GDM1 (cell line): ENCODE measurements around the gene COL6A2.
"Not testable (repeated sequence)": the region's sequence is repeated elsewhere in the genome, so short reads cannot be mapped to it uniquely, and the experiment has no call there.

Experiments used
- DNase-seq: peaks from one replicate; lab custom pipeline; 2025; lab: John Stamatoyannopoulos, UW

Gene COL6A2

GRCh38 chr21:46094401-46095082 lies 3.4 kb upstream of the COL6A2 start:
- DNase-seq, result no peak

GRCh38 chr21:46095083-46095719 lies 2.7 kb upstream of the COL6A2 start:
- DNase-seq, result no peak

DNA sequence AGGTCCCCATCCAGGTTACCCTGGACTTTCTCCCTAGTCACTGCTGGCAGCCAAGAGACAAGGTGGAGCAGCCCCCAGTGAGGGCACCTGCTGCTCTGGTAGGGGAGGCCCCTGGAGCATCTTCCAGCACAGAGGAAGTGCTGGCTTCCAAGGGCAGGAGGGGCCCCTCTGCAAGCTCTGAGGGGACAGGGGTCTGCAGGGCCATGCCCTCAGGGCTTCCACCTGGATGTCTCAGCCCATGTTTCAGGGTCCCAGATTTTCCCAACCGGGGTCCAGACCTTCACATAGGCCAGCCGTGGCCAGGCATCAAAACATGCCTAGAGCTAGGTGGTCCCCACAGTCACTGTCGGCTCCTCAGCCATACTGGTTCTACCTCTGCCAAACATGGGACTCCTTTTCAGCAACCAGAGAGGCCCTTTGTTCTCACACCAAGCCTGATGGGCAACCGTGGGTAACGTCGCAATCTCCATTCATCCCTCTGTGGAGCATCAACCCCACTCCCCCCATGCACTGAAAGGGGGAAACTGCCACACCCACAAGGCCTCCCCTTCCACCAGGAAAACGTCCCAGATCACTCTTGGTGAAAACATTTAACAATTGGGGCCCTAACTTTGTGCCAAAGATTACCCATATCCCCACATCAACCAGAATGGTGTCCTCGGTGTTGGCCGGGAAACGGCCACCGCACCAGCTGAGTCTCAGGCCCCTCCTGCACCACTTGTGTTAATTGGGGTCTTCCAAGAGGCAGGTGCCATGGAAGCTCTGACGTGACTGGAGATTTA lies 1.9 kb upstream of the COL6A2 start:
- no peak for DNase-seq

DNA sequence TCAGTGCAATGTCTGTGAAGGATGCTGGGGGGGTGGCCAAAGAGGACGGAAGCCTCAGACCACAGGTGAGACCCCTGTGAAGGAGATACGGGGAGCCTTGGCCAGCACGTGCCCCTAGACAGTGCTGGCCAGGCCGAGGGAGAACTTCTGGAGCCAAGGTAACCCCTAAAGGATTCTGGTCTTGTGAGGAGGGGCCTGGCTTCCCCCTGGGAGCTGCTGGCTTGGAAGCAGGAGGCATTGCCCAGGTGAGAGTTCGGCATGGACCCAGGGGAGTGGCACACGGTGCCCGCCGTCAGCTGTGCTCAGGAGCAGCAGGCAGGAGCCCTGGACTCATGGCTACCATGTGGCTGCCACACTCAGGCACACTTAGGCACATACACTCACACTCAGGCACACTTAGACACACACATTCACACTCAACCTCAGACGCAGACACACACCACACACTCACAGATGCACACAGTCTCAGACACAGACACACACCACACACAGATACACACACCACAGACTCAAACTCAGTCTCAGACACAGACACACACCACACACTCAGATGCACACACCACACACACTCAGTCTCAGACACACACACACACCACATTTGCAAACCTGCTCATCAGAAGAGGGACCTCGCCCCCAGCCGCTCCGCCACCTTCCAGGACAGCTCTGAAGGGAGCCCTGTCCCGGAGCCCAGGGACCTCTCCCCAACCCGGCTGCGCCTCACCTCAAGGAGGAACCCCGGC lies 1.1 kb upstream of the COL6A2 start:
- DNase-seq, result no peak

GRCh38 chr21:46098303-46099141 lies 610 bp downstream of the COL6A2 start:
- DNase-seq, result no peak

GRCh38 chr21:46099476-46099875 lies 1.6 kb downstream of the COL6A2 start:
- no peak for DNase-seq

- no peak for DNase-seq
These were observed 2.1 kb downstream of the COL6A2 start for GRCh38 chr21:46100020-46100419.

- no peak for DNase-seq
These were observed 2.5 kb downstream of the COL6A2 start for GRCh38 chr21:46100426-46100825.

GRCh38 chr21:46100906-46101305 lies 3.0 kb downstream of the COL6A2 start:
- no peak for DNase-seq

- DNase-seq, result no peak
These were observed 6.2 kb downstream of the COL6A2 start for GRCh38 chr21:46104104-46104503.

GRCh38 chr21:46107376-46107775 lies 9.5 kb downstream of the COL6A2 start:
- not testable (repeated sequence) for DNase-seq

- DNase-seq, result no peak
These were observed 11.0 kb downstream of the COL6A2 start for GRCh38 chr21:46108827-46109312.

GRCh38 chr21:46109313-46110221 lies 11.7 kb downstream of the COL6A2 start:
- DNase-seq, result no peak

DNA sequence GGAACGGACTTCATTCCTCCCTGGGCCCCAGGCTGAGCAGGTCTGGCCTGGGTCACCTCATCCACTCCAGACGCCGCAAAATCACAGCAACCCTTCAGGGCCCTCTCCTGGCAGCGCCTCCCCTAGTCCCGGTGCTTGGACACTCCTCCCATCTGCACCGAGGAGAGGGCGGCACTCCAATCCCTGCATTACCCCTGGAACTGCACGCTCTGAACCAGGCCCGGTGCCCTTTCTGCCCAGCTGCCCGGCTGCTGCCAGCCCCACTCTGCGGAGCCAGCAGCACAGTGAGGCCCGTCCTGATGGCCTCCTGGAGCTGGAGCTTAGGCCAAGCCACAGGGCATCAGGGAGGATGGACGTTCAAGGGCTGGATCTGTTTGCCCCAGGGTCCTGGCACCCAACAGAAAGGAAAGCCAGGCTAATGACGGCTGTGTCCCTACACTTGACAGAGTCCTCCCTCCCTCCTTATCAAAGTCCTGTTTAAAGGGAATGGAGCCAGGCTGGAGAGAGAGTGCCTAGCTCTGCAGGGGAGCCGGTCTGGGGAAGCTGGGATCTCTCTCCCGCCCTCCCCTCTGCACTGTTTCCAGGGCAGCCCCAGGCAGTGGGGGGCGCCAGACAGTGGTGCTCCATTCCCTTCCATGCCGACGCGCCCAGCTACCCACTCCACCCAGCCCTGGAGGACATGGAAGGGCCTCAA lies 12.7 kb downstream of the COL6A2 start:
- no peak for DNase-seq

- DNase-seq, result no peak
These were observed 13.3 kb downstream of the COL6A2 start for GRCh38 chr21:46111193-46111571.

DNA sequence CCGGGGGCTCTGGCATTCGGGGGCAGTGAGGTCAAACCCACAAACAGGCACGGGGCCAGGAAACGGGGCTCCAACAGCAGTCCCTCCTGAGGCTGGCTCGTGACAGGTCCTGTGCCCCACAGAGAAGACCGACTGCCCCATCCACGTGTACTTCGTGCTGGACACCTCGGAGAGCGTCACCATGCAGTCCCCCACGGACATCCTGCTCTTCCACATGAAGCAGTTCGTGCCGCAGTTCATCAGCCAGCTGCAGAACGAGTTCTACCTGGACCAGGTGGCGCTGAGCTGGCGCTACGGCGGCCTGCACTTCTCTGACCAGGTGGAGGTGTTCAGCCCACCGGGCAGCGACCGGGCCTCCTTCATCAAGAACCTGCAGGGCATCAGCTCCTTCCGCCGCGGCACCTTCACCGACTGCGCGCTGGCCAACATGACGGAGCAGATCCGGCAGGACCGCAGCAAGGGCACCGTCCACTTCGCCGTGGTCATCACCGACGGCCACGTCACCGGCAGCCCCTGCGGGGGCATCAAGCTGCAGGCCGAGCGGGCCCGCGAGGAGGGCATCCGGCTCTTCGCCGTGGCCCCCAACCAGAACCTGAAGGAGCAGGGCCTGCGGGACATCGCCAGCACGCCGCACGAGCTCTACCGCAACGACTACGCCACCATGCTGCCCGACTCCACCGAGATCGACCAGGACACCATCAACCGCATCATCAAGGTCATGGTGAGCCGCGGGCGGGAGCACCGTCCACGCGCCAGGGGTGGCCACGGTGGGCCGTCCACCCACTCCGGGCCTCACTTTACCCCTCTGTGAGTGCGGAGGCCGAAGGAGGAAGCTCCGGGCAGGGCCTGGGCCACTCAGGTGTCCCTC lies 14.2 kb downstream of the COL6A2 start:
- no peak for DNase-seq

- DNase-seq, result no peak
These were observed 14.9 kb downstream of the COL6A2 start for GRCh38 chr21:46112725-46113215.

DNA sequence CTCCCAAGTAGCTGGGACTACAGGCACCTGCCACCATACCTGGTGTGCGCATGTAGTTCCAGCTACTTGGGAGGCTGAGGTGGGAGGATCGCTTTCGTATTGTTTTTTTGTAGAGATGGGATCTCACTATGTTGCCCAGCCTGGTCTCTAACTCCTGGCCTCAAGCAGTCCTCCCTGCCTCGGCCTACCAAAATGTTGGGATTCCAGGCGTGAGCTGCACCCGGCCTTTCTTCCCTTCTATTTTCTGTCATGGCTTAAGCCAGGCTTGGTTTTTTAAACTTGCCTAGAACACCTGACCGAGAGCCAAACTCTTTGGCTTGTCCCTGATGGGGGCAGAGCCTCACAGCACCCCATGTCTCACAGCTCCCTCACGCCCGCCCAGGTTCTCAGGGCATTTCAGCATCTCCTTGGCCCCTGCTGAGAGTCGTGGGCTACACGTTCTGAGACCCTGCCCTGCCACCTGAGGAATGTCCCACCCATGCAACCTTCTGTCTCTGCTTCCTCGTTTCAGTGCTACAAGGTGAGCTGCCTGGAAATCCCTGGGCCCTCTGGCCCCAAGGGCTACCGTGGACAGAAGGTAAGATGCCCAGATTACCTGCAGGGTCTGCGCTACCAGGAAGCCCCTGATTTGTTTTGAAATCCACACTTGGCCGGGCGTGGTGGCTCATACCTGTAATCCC lies 15.7 kb downstream of the COL6A2 start:
- DNase-seq, result no peak
